LNCaP clone FGC (cell line): ENCODE results near the gene CYB5A.

Experiments
- DNase-seq: peaks from one replicate; pipeline ENCODE4 v3.0.0-alpha.2; 2011; ENCODE audit warnings: low read depth
- H3K4me3 ChIP-seq: 2 replicates; pipeline ENCODE4 v1.5.1; 2011; ENCODE audit warnings: mild to moderate bottlenecking, low read depth, low read length, control low read depth
- TF ChIP-seq, protein P1 (sequence below): IDR thresholded peaks from 2 replicates; pipeline ENCODE4 v1.5.1; 2012; ENCODE audit warnings: mild to moderate bottlenecking; ENCODE audit not compliant: control insufficient read depth, insufficient read depth; ENCODE audit errors: extremely low read depth

The CYB5A gene

GRCh38 chr18:74283646-74284045 lies 8.1 kb downstream of the CYB5A start:
- no peak overlapping the region for H3K4me3 ChIP-seq
- no peak for DNase-seq
- TF ChIP-seq, protein P1, sequence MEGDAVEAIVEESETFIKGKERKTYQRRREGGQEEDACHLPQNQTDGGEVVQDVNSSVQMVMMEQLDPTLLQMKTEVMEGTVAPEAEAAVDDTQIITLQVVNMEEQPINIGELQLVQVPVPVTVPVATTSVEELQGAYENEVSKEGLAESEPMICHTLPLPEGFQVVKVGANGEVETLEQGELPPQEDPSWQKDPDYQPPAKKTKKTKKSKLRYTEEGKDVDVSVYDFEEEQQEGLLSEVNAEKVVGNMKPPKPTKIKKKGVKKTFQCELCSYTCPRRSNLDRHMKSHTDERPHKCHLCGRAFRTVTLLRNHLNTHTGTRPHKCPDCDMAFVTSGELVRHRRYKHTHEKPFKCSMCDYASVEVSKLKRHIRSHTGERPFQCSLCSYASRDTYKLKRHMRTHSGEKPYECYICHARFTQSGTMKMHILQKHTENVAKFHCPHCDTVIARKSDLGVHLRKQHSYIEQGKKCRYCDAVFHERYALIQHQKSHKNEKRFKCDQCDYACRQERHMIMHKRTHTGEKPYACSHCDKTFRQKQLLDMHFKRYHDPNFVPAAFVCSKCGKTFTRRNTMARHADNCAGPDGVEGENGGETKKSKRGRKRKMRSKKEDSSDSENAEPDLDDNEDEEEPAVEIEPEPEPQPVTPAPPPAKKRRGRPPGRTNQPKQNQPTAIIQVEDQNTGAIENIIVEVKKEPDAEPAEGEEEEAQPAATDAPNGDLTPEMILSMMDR = no peak

GRCh38 chr18:74282755-74283554 lies 8.8 kb downstream of the CYB5A start:
- DNase-seq = no peak
- H3K4me3 ChIP-seq = peak overlapping the region; percentile 34
- TF ChIP-seq, protein P1 = no peak

DNA sequence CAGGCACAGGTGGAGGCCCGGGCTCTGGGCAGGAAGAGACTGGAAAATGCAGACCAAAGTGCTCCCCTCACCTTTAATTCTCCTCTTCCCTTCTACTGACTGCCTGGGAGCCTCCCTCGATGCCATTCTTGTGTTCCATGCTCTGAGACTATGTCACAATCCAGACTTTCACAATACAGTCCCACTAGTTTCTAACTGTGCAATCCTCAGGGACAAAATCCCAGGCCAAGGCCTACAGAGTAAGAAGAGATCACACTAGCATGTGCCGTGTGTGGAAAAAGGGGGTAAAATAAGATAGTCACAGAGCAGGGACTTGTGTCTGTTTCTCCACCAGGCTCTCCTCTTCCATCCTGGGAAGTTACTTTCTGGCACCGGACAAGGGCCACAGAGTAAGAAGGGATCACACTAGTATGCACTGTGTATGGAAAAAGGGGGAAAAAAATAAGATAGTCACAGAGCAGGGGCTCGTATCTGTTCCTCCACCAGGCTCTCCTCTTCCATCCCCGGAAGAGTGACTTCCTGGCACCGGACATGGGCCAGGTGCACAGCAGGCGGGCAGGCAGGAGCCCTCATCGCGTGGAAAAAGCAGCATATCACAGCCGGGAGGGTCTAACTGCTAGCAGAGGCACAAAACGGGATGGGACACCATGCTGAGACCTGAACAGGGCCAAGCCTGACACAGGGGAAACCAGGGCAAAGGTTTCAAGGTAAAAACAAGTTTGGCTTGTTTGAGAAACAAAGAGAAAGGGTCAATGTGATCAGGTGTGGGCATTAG lies 9.6 kb downstream of the CYB5A start:
- peak; percentile 93 for DNase-seq
- TF ChIP-seq, protein P1 = no peak
- H3K4me3 ChIP-seq = peak overlapping the region; percentile 34

DNA sequence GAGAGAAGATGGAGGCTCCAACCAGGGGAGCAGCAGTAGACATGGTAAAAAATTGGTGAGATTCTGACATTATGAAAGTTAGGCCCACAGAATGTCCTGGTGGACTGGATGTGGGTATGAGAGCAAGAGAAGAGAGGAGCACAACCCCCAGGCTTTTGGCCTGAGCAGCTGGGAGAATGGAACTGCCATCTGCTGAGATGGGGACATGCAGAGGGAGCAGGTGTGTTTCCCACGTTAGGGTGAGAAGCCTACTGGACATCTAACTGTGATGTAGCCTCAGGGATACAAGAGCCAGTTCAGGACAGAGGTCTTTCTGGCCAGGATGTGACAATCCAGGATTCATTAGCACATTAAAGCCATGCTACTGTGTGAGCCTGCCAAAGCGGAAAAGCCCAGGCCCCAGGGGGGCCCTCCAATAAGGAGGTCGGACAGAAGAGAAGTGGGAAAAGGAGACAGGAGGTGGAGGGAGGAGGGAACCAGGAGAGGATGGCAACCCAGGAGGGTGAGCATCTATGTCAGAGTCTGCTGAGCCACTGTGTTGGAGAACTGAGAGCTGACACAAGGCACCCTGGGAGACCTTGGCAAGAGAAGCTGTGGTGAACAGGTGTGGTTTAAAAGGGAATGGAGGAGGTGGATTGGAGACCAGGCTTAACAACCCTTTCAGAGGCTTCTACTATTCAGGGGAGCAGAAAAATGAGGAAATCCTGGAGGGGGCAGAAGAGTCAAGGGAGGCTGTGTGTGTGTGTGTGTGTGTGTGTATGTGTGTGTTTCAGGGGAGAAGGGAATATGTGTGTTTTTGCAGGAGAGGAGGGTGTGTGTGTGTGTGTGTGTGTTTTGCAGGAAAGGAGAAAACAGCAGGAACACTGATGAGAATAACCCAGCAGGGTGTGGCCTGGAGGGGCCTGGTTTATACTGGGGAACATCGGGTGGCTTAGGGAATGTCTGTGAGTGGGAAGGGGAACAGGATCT lies 10.5 kb downstream of the CYB5A start:
- DNase-seq = no peak
- no peak overlapping the region for H3K4me3 ChIP-seq
- TF ChIP-seq, protein P1 = no peak

DNA sequence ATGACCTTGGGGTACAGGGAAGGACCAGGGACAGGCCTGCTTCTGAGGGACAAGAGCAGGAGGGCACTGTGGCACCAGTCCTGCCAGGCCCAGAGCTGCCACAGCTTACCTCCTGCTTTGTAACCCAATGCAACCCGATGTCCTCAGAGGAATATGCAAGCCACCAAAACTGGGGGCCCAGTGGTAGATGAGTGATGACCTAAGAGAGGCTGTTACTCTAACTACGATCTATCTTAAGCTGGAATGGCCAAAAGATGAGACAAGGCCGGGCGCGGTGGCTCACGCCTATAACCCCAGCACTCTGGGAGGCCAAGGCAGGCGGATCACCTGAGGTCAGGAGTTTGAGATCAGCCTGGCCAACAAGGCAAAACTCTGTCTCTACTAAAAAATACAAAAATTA lies 12.8 kb downstream of the CYB5A start:
- TF ChIP-seq, protein P1 = no peak
- no peak for DNase-seq
- no peak overlapping the region for H3K4me3 ChIP-seq

DNA sequence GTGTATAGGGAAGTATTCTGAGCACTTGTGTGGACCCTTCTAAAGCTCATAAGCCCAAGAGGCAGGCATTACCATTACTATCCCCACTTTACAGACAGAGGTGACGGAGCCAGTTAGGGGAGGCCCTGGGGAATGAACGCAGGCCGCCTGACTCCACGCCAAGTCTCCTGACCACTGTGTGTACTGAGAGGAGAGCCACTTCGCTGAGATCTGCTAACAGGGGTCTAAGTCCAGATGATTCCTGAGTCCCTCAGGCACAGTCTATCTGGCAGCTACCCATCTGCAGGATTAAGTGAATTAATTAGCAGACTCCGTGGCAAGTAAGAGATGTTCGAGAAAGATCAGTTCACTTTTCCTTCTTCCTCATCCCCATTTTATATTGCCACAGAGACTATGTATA lies 13.7 kb downstream of the CYB5A start:
- H3K4me3 ChIP-seq = no peak overlapping the region
- DNase-seq = no peak
- TF ChIP-seq, protein P1 = no peak
